Activated B cell treated with CpG ODN at 0.5 μM for 24 hours (primary cell): ENCODE results near the gene ALPI. TPM values are rescaled to one million over a fixed set of nuclear protein-coding genes. Genes with fewer than 3 reads are reported as not detected.
"Not testable (repeated sequence)": the region's sequence is repeated elsewhere in the genome, so short reads cannot be mapped to it uniquely, and the experiment has no call there.

Source experiments
- ATAC-seq: fragments of 200-7000 bp; cut with Tn5 transposase; one replicate; pipeline ENCODE4 v1.10.0; 2021; ENCODE audit warnings: low read depth, mild to moderate bottlenecking, moderate library complexity
- CTCF ChIA-PET: fragments of 350-600 bp; sonication (Branson Sonifier 250); formaldehyde crosslinking; loops from one replicate; lab custom pipeline; 2021; ENCODE audit warnings: antibody characterized with exemption; lab: Charles Lee
- POLR2A ChIA-PET: fragments of 350-600 bp; sonication (Branson Sonifier 250); formaldehyde crosslinking; loops from one replicate; lab custom pipeline; 2021; ENCODE audit warnings: antibody characterized with exemption; lab: Charles Lee
- DNase-seq: peaks from one replicate; pipeline ENCODE4 v3.0.0; 2022
- H3K27ac Mint-ChIP-seq: one replicate; pipeline ENCODE4 v1.8.0; 2020; ENCODE audit warnings: mixed read lengths
- H3K27me3 Mint-ChIP-seq: one replicate; pipeline ENCODE4 v1.8.0; 2021; ENCODE audit warnings: mixed read lengths
- H3K36me3 Mint-ChIP-seq: one replicate; pipeline ENCODE4 v1.8.0; 2021; ENCODE audit warnings: low read depth, mixed read lengths
- H3K4me1 Mint-ChIP-seq: one replicate; pipeline ENCODE4 v1.8.0; 2021; ENCODE audit warnings: mixed read lengths
- H3K4me3 Mint-ChIP-seq: one replicate; pipeline ENCODE4 v1.8.0; 2020; ENCODE audit warnings: mild to moderate bottlenecking, mixed read lengths
- H3K9me3 Mint-ChIP-seq: one replicate; pipeline ENCODE4 v1.8.0; 2020; ENCODE audit warnings: mixed read lengths
- intact Hi-C: fragments of 100-400 bp; cut with micrococcal nuclease; formaldehyde crosslinking; loops from one replicate; pipeline ENCODE4 v1.15.1; 2024
- total RNA-seq: library from RNA; stranded (reverse); gene quantifications from 2 replicates; pipeline ENCODE4 v1.2.3, GENCODE V29; 2022
- TF ChIP-seq, protein P1 (sequence below): fragments of 200-600 bp; IDR thresholded peaks from one replicate; pipeline ENCODE4 v1.8.0; 2022; ENCODE audit warnings: antibody characterized with exemption, mild to moderate bottlenecking

ALPI gene
- total RNA-seq, 1 donor from 2014 or later: not detected

DNA sequence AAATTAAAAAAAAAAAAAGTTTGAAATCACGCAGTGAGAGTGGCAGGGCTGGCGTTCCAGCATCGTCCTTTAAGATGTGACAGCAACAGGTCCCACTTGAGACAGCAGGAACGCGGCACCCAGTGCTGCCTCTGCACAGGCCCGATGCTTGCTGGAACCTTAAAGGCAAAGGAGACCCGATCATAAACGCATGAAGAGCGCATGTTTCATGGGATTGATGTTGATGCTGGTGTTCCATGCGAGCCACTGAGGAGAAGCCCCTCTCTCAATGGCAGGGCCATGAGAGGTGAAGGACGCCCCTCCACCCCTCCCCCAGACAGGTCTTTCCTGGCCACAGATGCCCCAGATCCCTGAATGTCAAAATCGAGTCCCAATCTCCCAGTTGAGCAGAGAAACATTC, 17.9 kb upstream of the ALPI start:
- ATAC-seq (no peak), DNase-seq (no peak)
- ChIA-PET CTCF (interaction anchor here (1.3 kb wide), 1 partner anchor 513 kb away, joined by 3 read pairs; no protein-coding TSS in a partner anchor), POLR2A (interaction anchor here (0.7 kb wide), 1 partner anchor 539 kb away, joined by 3 read pairs; no protein-coding TSS in a partner anchor)
- Mint-ChIP-seq H3K27ac (no peak overlapping the region), H3K9me3 (no peaks in the 10 kb centered on the region), H3K36me3 (no peaks in the 10 kb centered on the region), H3K27me3 (peaks cover 3% of the 10 kb centered on the region), H3K4me1 (no peaks in the 10 kb centered on the region), H3K4me3 (no peak overlapping the region)
- TF ChIP-seq, protein P1, sequence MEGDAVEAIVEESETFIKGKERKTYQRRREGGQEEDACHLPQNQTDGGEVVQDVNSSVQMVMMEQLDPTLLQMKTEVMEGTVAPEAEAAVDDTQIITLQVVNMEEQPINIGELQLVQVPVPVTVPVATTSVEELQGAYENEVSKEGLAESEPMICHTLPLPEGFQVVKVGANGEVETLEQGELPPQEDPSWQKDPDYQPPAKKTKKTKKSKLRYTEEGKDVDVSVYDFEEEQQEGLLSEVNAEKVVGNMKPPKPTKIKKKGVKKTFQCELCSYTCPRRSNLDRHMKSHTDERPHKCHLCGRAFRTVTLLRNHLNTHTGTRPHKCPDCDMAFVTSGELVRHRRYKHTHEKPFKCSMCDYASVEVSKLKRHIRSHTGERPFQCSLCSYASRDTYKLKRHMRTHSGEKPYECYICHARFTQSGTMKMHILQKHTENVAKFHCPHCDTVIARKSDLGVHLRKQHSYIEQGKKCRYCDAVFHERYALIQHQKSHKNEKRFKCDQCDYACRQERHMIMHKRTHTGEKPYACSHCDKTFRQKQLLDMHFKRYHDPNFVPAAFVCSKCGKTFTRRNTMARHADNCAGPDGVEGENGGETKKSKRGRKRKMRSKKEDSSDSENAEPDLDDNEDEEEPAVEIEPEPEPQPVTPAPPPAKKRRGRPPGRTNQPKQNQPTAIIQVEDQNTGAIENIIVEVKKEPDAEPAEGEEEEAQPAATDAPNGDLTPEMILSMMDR: no peak
- intact Hi-C loops: no loop called here

GRCh38 chr2:232438951-232439757, 16.8 kb upstream of the ALPI start:
- H3K36me3 Mint-ChIP-seq: no peaks in the 10 kb centered on the region
- peak; percentile 53 for ATAC-seq
- DNase-seq: no peak
- no peak overlapping the region for H3K27ac Mint-ChIP-seq
- H3K4me1 Mint-ChIP-seq: no peaks in the 10 kb centered on the region
- H3K27me3 Mint-ChIP-seq: peaks cover 3% of the 10 kb centered on the region
- TF ChIP-seq, protein P1: no peak
- ChIA-PET POLR2A (interaction anchor here (0.6 kb wide), 1 partner anchor 638 kb away, joined by 7 read pairs; no protein-coding TSS in a partner anchor), CTCF (interaction anchor here (1.7 to 1.8 kb wide), 2 partner anchors 514 to 533 kb away, joined by 6 to 7 read pairs; partner anchors contain the start of gene NPPC)
- no peak overlapping the region for H3K4me3 Mint-ChIP-seq
- intact Hi-C loops: no loop called here
- no peaks in the 10 kb centered on the region for H3K9me3 Mint-ChIP-seq

- CTCF ChIA-PET: interaction anchor here (1.7 to 1.8 kb wide), 2 partner anchors 514 to 533 kb away, joined by 6 to 7 read pairs; partner anchors contain the start of gene NPPC
- POLR2A ChIA-PET: no interaction called here
- Mint-ChIP-seq H3K4me3 (no peak overlapping the region), H3K27ac (no peak overlapping the region), H3K36me3 (no peaks in the 10 kb centered on the region), H3K27me3 (peaks cover 3% of the 10 kb centered on the region), H3K4me1 (no peaks in the 10 kb centered on the region), H3K9me3 (no peaks in the 10 kb centered on the region)
- TF ChIP-seq, protein P1: no peak
- intact Hi-C loops: loop anchor here (1.0 to 2.0 kb wide), 5 partner anchors 83 to 533 kb away; no protein-coding TSS in a partner anchor
- ATAC-seq (no peak), DNase-seq (no peak)
These were observed 16.2 kb upstream of the ALPI start for GRCh38 chr2:232439758-232440135.

GRCh38 chr2:232440220-232441018, 15.5 kb upstream of the ALPI start:
- H3K4me3 Mint-ChIP-seq, H3K4me1 Mint-ChIP-seq, H3K27ac Mint-ChIP-seq, H3K27me3 Mint-ChIP-seq, H3K9me3 Mint-ChIP-seq, H3K36me3 Mint-ChIP-seq, POLR2A ChIA-PET: not testable (repeated sequence)
- DNase-seq (peak; percentile 84), ATAC-seq (peak; percentile 93)
- intact Hi-C loops: loop anchor here (1.0 to 2.0 kb wide), 5 partner anchors 82 to 534 kb away; no protein-coding TSS in a partner anchor
- CTCF ChIA-PET: interaction anchor here (1.2 to 1.8 kb wide), 3 partner anchors 515 to 766 kb away, joined by 3 to 7 read pairs (median 6); partner anchors contain the start of gene NPPC
- TF ChIP-seq, protein P1: peak; percentile 60
